Measurements from ENCODE around the gene SSMEM1. TPM values are rescaled to one million over a fixed set of nuclear protein-coding genes. Genes with fewer than 3 reads are reported as not detected.

SSMEM1 gene
- total and polyA plus RNA-seq, 4 donors: not detected

DNA sequence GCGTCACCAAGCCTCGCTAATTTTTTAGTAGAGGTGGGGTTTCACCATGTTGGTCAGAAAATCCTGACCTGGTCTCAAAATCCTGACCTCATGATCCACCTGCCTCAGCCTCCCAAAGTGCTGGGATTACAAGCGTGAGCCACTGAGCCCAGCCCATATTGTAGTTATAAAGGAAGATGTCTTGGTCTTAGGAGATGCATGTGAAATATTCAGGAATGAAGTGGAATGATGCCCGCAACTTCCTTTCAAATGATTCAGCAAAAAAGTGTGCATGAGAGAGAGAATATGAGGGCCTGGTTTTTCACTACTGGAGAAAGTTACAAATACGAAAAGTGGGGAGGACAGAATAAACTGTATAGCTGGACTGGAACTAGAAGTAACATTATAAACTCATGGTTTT lies 18.3 kb upstream of the SSMEM1 start:
- Histone ChIP-seq H3K27me3 (ENCODE audit: control insufficient read depth in 4 of 4, insufficient read depth in 4 of 4, low read length in 3 of 4) (no peaks in the 10 kb centered on the region), H3K9me3 (ENCODE audit: control insufficient read depth in 4 of 4, low read length in 3 of 4) (no peaks in the 10 kb centered on the region), H3K36me3 (ENCODE audit: control insufficient read depth in 4 of 4, insufficient read depth in 3 of 4, low read depth in 1 of 4, low read length in 3 of 4) (peaks cover 7 to 23% (median 9%) of the 10 kb centered on the region in 4 donors), H3K27ac (ENCODE audit: low read depth in 1 of 2, low read length in 2 of 2) (no peak overlapping the region), H3K4me1 (ENCODE audit: control insufficient read depth in 4 of 4, insufficient read depth in 4 of 4, low read length in 3 of 4) (peaks cover 0 to 2% (median 0%) of the 10 kb centered on the region in 4 donors), H3K9ac (ENCODE audit: low read depth in 1 of 2, low read length in 2 of 2) (no peak overlapping the region), H3K4me3 (ENCODE audit: low read depth in 1 of 3, low read length in 3 of 3) (no peak overlapping the region)
- no peak for DNase-seq (ENCODE audit: low spot score)
- WGBS: 97% methylated on average over 5 of the region's 5 CpGs
- TF ChIP-seq TAF1 (conservative IDR thresholded peaks at IDR 0.05) (no peak), JUND (IDR thresholded peaks at IDR 0.05) (no peak)
- TF ChIP-seq, protein P1, sequence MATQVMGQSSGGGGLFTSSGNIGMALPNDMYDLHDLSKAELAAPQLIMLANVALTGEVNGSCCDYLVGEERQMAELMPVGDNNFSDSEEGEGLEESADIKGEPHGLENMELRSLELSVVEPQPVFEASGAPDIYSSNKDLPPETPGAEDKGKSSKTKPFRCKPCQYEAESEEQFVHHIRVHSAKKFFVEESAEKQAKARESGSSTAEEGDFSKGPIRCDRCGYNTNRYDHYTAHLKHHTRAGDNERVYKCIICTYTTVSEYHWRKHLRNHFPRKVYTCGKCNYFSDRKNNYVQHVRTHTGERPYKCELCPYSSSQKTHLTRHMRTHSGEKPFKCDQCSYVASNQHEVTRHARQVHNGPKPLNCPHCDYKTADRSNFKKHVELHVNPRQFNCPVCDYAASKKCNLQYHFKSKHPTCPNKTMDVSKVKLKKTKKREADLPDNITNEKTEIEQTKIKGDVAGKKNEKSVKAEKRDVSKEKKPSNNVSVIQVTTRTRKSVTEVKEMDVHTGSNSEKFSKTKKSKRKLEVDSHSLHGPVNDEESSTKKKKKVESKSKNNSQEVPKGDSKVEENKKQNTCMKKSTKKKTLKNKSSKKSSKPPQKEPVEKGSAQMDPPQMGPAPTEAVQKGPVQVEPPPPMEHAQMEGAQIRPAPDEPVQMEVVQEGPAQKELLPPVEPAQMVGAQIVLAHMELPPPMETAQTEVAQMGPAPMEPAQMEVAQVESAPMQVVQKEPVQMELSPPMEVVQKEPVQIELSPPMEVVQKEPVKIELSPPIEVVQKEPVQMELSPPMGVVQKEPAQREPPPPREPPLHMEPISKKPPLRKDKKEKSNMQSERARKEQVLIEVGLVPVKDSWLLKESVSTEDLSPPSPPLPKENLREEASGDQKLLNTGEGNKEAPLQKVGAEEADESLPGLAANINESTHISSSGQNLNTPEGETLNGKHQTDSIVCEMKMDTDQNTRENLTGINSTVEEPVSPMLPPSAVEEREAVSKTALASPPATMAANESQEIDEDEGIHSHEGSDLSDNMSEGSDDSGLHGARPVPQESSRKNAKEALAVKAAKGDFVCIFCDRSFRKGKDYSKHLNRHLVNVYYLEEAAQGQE (IDR thresholded peaks at IDR 0.05): no peak
- TF ChIP-seq, protein P2, sequence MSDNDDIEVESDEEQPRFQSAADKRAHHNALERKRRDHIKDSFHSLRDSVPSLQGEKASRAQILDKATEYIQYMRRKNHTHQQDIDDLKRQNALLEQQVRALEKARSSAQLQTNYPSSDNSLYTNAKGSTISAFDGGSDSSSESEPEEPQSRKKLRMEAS (IDR thresholded peaks at IDR 0.05): no peak

DNA sequence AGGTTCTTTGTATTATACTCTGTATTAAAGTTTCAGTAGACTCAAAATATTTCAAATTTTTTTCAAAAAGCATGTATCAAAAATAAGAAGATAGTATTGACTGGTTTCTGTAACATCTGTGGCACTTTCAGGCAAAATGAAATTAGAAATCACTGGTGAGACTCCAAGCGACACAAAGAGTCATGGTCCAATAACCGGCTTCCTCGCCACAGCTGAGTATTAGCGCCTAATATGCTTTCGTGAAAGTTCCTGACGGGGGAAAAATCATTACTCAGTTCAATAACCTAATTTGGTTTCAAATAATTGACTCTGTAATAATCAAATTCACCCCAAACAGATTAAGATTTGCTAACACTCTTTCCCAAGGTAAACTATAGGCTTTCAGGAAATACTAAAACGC lies 15.9 kb upstream of the SSMEM1 start:
- H3K4me1 ChIP-seq (ENCODE audit: control insufficient read depth in 4 of 4, insufficient read depth in 4 of 4, low read length in 3 of 4): peaks cover 0 to 2% (median 0%) of the 10 kb centered on the region in 4 donors
- peaks cover 4 to 23% (median 8%) of the 10 kb centered on the region in 4 donors for H3K36me3 ChIP-seq (ENCODE audit: control insufficient read depth in 4 of 4, insufficient read depth in 3 of 4, low read depth in 1 of 4, low read length in 3 of 4)
- DNase-seq (ENCODE audit: low spot score): no peak
- H3K9ac ChIP-seq (ENCODE audit: low read depth in 1 of 2, low read length in 2 of 2): no peak overlapping the region
- no peaks in the 10 kb centered on the region for H3K27me3 ChIP-seq (ENCODE audit: control insufficient read depth in 4 of 4, insufficient read depth in 4 of 4, low read length in 3 of 4)
- no peaks in the 10 kb centered on the region for H3K9me3 ChIP-seq (ENCODE audit: control insufficient read depth in 4 of 4, low read length in 3 of 4)
- H3K27ac ChIP-seq (ENCODE audit: low read depth in 1 of 2, low read length in 2 of 2): no peak overlapping the region
- no peak overlapping the region for H3K4me3 ChIP-seq (ENCODE audit: low read depth in 1 of 3, low read length in 3 of 3)
- TF ChIP-seq EGR1 (IDR thresholded peaks at IDR 0.05; ENCODE audit: low read depth in 2 of 2): no peak
- TF ChIP-seq HNF4A (conservative IDR thresholded peaks at IDR 0.05): no peak
- TF ChIP-seq FOXA2 (IDR thresholded peaks at IDR 0.05): no peak
- 98% methylated on average over 7 of the region's 7 CpGs for WGBS

DNA sequence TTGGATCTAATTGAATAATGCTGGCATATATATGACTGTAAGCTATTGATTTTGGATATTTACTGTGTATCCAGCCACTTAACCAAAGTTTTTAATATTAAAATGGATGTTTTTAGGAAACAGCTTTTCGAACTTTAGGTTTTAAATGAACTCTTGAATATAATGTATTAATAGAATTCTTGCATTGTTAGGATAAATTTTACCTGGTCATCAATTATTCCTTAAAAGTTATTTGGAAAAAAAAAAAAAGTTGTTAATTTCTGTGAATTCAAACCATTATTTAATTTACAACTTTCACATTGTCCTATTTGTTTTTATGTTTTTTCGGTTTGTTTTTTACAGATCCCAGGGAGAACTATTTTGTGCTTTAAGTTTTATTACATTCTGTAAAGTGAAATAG lies 12.3 kb upstream of the SSMEM1 start:
- no peak for TF ChIP-seq GABPA (IDR thresholded peaks at IDR 0.05 in 1 of 2, conservative IDR thresholded peaks at IDR 0.05 in 1 of 2)
- TF ChIP-seq EGR1 (IDR thresholded peaks at IDR 0.05; ENCODE audit: low read depth in 2 of 2): no peak
- TF ChIP-seq, protein P3, sequence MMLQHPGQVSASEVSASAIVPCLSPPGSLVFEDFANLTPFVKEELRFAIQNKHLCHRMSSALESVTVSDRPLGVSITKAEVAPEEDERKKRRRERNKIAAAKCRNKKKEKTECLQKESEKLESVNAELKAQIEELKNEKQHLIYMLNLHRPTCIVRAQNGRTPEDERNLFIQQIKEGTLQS (IDR thresholded peaks at IDR 0.05): no peak
- TF ChIP-seq FOXA1 (IDR thresholded peaks at IDR 0.05): no peak
- no peak for TF ChIP-seq RAD21 (IDR thresholded peaks at IDR 0.05)
- no peak for TF ChIP-seq TAF1 (conservative IDR thresholded peaks at IDR 0.05)
- TF ChIP-seq JUND (IDR thresholded peaks at IDR 0.05): no peak
- no peak for TF ChIP-seq FOXA2 (IDR thresholded peaks at IDR 0.05)
- TF ChIP-seq HNF4A (conservative IDR thresholded peaks at IDR 0.05): no peak
- TF ChIP-seq, protein P2 (IDR thresholded peaks at IDR 0.05): no peak
- no peak for TF ChIP-seq SP1 (IDR thresholded peaks at IDR 0.05)
- no peak for TF ChIP-seq YY1 (IDR thresholded peaks at IDR 0.05)
- TF ChIP-seq RXRA (IDR thresholded peaks at IDR 0.05): no peak
- TF ChIP-seq, protein P4, sequence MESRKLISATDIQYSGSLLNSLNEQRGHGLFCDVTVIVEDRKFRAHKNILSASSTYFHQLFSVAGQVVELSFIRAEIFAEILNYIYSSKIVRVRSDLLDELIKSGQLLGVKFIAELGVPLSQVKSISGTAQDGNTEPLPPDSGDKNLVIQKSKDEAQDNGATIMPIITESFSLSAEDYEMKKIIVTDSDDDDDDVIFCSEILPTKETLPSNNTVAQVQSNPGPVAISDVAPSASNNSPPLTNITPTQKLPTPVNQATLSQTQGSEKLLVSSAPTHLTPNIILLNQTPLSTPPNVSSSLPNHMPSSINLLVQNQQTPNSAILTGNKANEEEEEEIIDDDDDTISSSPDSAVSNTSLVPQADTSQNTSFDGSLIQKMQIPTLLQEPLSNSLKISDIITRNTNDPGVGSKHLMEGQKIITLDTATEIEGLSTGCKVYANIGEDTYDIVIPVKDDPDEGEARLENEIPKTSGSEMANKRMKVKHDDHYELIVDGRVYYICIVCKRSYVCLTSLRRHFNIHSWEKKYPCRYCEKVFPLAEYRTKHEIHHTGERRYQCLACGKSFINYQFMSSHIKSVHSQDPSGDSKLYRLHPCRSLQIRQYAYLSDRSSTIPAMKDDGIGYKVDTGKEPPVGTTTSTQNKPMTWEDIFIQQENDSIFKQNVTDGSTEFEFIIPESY (IDR thresholded peaks at IDR 0.05): no peak
- H3K4me1 ChIP-seq (ENCODE audit: control insufficient read depth in 4 of 4, insufficient read depth in 4 of 4, low read length in 3 of 4): peaks cover 0 to 2% (median 0%) of the 10 kb centered on the region in 4 donors
- no peak overlapping the region for H3K27ac ChIP-seq (ENCODE audit: low read depth in 1 of 2, low read length in 2 of 2)
- 99% methylated on average over 2 of the region's 2 CpGs for WGBS
- H3K9me3 ChIP-seq (ENCODE audit: control insufficient read depth in 4 of 4, low read length in 3 of 4): no peaks in the 10 kb centered on the region
- no peak overlapping the region for H3K4me3 ChIP-seq (ENCODE audit: low read depth in 1 of 3, low read length in 3 of 3)
- no peaks in the 10 kb centered on the region for H3K27me3 ChIP-seq (ENCODE audit: control insufficient read depth in 4 of 4, insufficient read depth in 4 of 4, low read length in 3 of 4)
- DNase-seq (ENCODE audit: low spot score): no peak
- H3K9ac ChIP-seq (ENCODE audit: low read depth in 1 of 2, low read length in 2 of 2): no peak overlapping the region
- peaks cover 5 to 25% (median 13%) of the 10 kb centered on the region in 4 donors for H3K36me3 ChIP-seq (ENCODE audit: control insufficient read depth in 4 of 4, insufficient read depth in 3 of 4, low read depth in 1 of 4, low read length in 3 of 4)
